Suprapubic skin (tissue), 4 donors: ENCODE measurements around the gene FRMPD1.

Experiments
- EP300 ChIP-seq: sonication (generic); formaldehyde crosslinking; IDR thresholded peaks from one replicate; pipeline ENCODE4 v1.6.1; 2017; ENCODE audit warnings: antibody characterized with exemption
- POLR2A ChIP-seq, 2 donors: fragments of 450-650 bp; IDR thresholded peaks; one replicate each; pipeline ENCODE4 v1.6.1; 2017; ENCODE audit warnings: antibody characterized with exemption in 2 of 2, mild to moderate bottlenecking in 2 of 2, moderate library complexity in 2 of 2
- POLR2AphosphoS5 ChIP-seq, 3 donors: sonication (generic); formaldehyde crosslinking; IDR thresholded peaks; one replicate each; pipeline ENCODE4 v1.6.1; 2017; ENCODE audit warnings: antibody characterized with exemption in 3 of 3
- TF ChIP-seq, protein P1 (sequence below), 2 donors: fragments of 200-600 bp in 1 of 2; fragments of 450-650 bp in 1 of 2; sonication (generic) in 1 of 2; IDR thresholded peaks; one replicate each; pipeline ENCODE4 v1.5.1; 2016 to 2019; ENCODE audit warnings: antibody characterized with exemption in 2 of 2, mild to moderate bottlenecking in 1 of 2, moderate library complexity in 1 of 2

DNA sequence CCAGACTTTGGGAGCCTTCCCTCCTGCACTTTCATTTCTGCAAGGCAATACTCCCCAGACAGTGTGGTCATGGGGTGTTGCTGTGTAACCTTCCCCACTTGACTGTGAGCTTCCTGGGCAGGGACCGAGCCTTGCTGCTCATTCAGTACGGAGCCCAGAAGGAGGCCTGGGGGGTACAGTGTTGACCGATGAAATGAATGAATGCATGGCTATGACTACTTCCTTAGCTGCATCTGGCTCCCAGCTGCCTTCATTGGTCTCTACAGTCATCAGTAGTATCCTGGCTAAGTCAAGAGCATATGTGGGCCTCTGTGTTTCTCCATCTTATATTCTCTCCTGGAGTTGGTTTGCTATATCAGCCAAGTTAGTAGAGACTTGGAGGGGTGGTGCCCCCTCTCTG lies 9.9 kb downstream of the FRMPD1 start:
- TF ChIP-seq POLR2A (IDR thresholded peaks at IDR 0.05) (no peak), POLR2AphosphoS5 (IDR thresholded peaks at IDR 0.05) (no peak), EP300 (no peak)
- TF ChIP-seq, protein P1, sequence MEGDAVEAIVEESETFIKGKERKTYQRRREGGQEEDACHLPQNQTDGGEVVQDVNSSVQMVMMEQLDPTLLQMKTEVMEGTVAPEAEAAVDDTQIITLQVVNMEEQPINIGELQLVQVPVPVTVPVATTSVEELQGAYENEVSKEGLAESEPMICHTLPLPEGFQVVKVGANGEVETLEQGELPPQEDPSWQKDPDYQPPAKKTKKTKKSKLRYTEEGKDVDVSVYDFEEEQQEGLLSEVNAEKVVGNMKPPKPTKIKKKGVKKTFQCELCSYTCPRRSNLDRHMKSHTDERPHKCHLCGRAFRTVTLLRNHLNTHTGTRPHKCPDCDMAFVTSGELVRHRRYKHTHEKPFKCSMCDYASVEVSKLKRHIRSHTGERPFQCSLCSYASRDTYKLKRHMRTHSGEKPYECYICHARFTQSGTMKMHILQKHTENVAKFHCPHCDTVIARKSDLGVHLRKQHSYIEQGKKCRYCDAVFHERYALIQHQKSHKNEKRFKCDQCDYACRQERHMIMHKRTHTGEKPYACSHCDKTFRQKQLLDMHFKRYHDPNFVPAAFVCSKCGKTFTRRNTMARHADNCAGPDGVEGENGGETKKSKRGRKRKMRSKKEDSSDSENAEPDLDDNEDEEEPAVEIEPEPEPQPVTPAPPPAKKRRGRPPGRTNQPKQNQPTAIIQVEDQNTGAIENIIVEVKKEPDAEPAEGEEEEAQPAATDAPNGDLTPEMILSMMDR (IDR thresholded peaks at IDR 0.05), result no peak
